GM12873 (cell line): ENCODE measurements around the gene NFKB1.

Source experiments
- TF ChIP-seq, protein P1 (sequence below): IDR thresholded peaks from 2 replicates; pipeline ENCODE4 v1.5.1; 2012; ENCODE audit warnings: low read depth, mild to moderate bottlenecking, moderate library complexity, low read length, control low read depth; ENCODE audit not compliant: insufficient read depth; ENCODE audit errors: missing control alignments

The NFKB1 gene

DNA sequence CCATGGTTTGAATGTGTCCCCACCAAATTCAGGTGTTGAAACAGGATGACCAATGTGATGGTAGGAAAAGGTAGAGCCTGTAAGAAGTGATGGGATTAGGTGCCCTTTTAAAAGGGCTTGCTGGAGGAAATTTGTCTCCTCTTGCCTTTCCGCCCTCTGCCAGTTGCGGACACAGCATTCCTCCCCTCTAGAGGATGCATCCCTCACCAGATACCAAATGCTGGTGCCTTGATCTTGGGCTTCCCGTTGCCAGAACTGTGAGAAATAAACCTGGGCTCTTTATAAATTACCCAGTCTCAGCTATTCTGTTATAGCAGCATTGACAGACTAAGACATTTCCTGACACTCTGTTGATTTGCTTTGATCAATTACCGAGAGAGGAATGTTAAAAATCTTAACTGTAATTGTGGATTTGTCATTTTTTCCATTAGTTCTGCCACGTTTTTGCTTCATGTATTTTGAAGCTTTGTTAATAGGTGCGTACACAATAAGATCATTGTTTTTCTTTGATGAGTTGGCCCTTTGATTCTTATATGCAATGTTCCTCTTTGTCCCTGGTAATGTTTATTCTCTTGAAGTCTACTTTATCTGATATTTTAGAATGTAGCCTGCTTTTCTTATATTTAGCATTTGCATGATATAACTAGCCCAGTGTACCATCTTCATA lies 13.3 kb downstream of the NFKB1 start:
- TF ChIP-seq, protein P1, sequence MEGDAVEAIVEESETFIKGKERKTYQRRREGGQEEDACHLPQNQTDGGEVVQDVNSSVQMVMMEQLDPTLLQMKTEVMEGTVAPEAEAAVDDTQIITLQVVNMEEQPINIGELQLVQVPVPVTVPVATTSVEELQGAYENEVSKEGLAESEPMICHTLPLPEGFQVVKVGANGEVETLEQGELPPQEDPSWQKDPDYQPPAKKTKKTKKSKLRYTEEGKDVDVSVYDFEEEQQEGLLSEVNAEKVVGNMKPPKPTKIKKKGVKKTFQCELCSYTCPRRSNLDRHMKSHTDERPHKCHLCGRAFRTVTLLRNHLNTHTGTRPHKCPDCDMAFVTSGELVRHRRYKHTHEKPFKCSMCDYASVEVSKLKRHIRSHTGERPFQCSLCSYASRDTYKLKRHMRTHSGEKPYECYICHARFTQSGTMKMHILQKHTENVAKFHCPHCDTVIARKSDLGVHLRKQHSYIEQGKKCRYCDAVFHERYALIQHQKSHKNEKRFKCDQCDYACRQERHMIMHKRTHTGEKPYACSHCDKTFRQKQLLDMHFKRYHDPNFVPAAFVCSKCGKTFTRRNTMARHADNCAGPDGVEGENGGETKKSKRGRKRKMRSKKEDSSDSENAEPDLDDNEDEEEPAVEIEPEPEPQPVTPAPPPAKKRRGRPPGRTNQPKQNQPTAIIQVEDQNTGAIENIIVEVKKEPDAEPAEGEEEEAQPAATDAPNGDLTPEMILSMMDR: no peak

DNA sequence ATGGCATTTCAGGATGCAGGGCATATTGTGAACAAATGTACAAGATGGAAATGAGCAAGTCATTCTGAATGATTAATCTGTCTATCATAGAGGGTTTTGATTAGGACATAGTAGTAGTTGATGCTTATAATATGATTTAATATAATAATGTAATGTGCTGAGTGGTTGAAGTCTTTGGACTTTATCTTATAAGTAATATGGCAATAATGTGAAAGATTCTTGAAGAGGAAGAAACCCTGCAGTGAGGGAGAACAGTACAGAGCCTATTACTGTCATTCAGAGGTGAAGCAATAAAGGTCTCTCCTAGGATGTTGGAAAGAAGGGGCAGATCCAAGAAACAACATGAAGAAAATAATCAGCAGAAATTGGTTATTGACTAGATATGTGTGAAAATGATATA lies 16.6 kb downstream of the NFKB1 start:
- TF ChIP-seq, protein P1: no peak

DNA sequence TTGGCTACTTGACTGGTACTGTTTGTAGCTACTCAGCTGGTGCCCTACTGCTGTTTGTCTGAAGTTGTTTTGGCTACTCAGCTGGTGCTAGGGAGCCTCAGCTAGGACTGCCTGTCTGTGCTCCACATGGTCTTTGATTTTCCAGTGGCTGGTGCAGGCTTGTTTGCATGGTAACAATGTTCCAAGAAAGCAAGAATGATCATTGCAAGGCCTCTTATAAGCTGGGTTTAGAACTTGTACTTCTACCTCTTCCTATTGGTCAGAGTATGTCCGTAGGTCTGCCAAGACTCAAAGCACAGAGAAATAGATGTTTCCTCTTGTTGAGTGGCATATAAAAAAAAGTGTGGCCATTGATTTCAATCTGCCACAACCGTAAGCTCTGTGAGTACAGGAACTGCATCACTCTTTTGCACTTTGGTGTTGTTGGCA lies 17.6 kb downstream of the NFKB1 start:
- TF ChIP-seq, protein P1: no peak

DNA sequence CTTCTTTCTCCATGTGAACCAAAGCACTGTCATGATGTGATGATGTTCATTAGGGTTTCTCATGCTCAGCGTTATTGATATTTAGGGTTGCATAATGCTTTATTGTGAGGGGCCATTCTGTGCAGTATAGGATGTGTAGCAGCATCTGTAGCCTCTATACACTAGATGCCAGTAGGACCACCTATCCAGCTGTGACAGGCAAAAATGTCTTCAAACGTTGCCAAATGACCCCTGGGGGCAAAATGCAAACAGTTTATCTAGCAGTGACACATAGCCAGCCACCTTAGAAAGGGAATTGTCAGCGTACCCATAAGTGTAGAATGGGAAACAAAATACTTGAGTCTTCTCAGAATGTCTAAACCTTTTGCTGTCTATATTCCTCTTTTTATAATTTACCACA lies 18.8 kb downstream of the NFKB1 start:
- TF ChIP-seq, protein P1: no peak

DNA sequence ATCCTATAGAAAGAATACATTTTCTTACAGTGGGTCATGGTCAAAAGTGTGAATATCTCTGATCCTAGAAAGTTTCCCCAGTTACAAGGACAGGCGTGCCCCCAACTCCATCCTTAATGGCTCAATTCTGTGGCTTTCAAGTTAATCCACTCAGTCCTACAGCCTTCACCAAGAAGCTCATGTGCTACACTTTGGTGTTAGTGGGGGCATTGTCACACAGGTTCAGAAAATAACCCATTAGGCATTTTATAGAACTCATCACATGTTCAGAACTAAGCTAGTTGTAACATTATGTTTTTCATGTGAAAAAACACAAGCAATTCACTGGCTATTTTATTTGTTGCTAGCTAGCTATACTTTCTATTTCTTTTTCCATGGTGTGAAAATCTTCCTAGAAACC lies 20.4 kb downstream of the NFKB1 start:
- TF ChIP-seq, protein P1: no peak

DNA sequence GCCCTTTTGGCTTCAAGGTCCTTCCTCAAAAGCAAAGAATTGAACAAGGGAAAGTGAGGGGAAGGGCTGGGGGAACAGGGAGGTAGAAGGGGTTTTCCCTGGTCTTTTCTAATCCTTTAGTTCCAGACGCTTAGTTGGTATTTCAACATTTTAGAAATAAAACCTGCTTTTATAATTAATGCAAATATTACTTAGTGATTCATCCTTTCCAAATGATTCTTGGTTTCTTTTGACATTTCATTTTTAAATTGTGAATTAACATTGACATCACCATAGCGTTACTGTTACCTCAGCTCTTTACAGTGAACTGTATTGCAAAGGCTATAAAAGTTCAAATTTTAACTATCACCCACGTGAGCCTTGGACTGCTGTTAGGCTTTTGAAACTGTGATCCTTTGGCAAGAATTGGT lies 20.9 kb downstream of the NFKB1 start:
- TF ChIP-seq, protein P1: no peak

DNA sequence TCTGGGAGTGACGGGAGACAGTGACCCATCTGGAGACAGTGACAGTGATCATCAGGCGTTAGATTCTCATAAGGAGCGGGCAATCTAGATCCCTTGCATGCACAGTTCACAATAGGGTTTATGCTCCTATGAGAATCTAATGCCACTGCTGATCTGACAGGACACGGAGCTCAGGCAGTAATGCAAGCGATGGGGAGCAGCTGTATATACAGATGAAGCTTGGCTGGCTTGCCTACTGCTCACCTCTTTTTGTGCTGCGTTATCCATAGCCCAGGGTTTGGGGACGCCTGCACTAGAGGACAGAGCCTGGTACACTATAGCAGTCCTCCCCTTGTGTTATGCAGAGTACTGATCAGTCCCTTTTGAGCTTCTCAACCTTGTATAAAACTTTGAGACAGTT lies 23.5 kb downstream of the NFKB1 start:
- TF ChIP-seq, protein P1: no peak
